Eye (tissue), 1 donor: Measurements from ENCODE around the gene SMYD3.
"Not testable (repeated sequence)": the region's sequence is repeated elsewhere in the genome, so short reads cannot be mapped to it uniquely, and the experiment has no call there.

Experiments
- DNase-seq: peaks from one replicate; pipeline ENCODE4 v3.0.0-alpha.2; 2015

Gene SMYD3

DNA sequence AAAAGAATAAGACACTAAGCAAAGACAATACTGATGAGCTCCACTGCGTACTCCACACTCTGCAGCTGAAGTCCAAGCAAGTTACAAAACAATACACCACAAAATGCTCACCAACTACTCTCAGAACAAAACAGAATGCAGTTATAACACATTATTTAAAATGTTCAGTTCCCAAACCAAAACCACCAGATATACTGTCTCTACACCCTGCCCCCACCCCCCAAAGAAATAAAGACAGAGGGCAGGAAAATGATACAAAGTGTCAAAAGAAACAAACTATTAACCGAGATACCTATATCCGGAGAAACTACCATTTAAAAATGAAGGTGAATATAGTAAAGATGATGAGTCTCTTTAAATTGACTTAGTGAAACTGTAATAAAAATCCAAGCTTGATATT, 729.3 kb downstream of the SMYD3 start:
- DNase-seq, result no peak

DNA sequence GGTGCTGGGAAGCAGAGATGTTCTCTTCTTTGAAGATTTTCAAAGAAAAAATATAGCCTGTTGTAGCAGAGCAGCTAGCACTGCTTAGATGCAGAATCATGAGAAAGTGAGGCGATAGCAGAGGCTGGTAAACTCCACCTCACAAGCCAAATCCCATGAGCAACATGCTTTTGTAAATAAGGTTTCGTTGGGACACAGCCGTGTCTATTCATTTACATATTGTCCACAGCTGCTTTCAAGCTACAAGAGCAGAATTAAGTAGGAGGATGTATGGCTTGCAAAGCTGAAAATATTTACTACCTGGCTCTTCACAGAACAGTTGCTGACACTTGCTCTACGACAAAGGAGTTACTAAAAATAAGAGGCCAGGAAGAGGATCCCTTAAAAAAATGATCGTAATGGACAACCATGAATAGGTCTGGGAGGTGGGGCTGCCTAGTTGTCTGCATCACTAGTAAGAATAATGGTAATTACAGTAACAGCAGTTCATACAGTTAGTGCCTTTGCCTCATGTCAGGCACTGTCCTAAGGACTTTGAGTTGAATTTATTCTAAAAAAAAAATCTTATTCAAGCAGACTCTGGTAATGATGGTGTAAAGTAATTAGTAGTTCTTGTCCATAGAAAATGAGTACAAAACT, 730.3 kb downstream of the SMYD3 start:
- no peak for DNase-seq

DNA sequence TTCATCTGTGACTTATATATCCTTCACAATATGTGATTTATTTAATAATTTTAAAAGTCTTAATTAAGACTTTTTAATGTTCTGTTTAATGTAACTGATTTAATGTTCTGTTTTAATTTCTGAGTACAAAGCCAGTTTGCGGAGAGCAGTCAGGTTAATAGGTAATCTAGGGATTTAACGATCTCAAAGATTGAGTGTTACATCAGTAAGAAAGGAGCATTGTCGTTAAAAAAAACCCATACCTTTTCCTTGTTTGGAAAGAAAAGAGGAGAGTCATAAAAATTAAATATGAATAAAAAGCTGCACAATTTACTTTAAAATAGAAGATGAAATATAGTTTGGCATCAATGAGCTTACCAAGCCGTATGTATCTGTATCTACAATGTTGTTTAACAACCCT, 730.9 kb downstream of the SMYD3 start:
- DNase-seq, result no peak

DNA sequence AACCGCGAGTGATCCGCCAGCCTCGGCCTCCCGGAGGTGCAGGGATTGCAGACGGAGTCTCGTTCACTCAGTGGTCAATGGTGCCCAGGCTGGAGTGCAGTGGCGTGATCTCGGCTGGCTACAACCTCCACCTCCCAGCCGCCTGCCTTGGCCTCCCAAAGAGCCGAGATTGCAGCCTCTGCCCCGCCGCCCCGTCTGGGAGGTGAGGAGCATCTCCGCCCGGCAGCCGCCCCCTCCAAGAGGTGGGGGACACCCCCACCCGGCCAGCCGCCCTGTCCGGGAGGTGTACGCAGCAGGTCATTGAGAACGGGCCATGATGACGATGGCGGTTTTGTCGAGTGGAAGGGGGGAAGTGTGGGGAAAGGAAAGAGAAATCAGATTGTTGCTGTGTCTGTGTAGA, 732.1 kb downstream of the SMYD3 start:
- not testable (repeated sequence) for DNase-seq

DNA sequence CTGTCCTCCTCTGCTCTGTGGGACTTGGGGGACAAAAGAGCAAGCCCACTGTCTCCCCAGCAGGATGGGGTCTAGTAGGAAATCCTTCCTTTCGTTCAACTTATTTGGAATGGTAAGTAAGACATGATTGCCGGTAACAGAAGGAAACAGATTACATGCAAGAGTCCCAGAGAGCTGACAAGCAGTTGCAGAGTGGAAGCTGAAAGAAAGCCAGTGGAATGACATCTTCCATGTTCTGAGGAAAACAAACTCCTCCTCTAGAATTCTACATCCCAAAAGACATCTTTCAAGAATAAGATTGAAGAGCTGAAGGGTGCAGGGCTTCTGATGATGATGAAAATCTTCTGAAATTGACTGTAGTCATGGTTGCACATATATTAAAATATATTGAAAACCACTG, 732.9 kb downstream of the SMYD3 start:
- no peak for DNase-seq

DNA sequence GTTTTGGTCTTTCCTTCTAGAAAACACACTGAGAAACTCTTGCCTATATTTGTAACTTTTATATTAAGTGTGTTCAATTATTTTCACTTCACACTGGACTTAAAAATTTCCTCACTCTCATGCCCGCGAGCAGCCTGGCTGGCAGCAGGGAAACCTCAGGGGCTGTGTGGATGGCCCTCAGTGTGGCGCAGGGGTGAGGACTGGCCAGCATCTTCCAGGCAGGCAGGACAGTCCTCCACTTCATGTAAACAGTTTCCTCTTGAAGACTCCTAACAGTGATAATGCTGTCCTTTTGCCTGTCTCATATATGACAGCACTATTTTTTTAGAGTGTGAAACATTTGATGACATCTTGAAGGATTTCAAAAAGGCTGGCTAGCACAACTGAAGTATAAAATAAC, 733.7 kb downstream of the SMYD3 start:
- no peak for DNase-seq

DNA sequence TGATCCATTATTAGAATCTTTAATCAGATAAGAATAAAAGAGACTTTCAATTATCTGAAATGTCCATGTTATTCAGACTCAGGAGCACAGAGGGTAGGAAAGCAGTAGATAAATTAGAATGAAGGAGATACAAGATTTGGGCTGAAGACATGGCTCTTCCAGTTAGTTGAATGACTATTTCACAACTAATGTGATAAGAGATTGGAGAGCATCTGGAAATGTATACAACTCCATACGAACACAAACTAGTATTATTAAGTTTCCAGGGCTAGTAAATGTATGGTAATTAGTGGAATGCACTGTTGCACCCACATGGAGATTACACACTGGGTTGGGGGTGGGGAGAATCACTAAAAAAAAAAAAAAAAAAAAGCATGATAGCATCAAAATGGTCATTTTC, 734.3 kb downstream of the SMYD3 start:
- no peak for DNase-seq

DNA sequence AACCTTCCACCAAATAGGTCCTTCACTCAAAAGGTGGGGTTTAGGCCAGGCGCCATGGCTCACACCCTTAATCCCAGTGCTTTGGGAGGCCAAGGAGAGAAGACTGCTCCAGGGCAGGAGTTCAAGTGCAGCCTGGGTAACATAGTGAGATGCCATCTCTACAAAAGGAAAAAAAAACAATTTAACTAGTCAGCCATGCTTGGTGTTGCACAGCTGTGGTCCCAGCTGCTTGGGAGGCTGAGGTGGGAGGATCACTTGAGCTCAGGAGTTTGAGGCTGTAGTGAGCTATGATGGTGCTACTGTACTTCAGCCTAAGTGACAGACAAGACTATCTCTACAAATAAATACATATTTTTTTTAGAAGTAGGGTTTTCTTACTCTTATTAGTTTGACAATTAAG, 734.8 kb downstream of the SMYD3 start:
- DNase-seq, result no peak

DNA sequence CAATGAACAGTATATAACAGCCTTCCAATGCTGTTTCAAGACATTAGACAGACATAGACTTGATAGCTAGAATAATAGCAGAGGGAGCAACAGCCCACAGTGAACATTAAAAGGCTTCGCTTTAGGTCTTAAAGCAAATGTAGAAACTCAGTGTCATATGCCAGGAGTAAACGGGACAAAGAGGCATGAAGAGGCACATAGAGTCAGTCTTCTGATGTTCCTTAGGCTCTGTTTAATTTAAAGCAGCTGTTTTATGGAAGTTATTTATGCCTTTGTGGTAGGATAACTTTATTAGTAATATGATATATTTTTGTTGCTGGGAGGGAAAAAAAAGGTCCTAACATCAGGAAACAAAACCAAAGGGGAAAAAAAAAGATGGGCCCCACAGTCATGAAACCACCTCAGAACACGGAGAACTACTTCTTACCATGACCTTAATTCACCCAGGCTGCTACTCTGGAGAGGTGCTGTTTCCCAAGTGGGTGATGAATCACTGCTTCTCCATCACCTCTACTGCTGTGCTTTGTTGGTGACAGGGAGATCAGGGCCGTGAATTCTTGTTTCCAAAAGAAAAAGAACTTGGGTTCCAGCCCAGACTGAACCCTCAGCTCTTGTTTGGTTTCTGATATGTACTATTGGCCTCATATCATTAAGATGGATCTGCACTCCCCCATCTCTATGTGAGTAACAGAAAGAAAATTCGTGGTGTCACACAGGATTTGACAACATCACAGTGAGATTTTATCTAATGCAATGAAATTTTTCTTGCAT, 735.4 kb downstream of the SMYD3 start:
- DNase-seq, result peak; percentile 25

DNA sequence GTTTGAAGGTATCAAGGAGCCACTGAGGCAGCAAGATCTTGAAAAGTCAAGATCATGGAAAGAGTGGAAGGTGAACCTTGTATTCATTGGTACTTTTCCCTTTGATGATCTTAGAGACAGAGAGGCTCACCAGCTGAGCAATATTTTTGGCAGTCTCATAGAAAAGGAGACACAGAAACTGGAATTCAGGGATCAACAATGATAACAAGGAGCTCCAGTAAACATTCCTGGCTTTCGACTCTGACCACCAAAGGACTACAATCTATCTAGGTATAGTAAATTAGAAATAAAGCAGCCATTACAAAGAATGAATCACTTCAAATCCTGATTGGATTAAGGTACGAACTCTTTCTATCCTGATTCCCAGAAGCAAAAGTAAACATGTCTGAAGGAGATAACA, 736.9 kb downstream of the SMYD3 start:
- DNase-seq, result no peak

DNA sequence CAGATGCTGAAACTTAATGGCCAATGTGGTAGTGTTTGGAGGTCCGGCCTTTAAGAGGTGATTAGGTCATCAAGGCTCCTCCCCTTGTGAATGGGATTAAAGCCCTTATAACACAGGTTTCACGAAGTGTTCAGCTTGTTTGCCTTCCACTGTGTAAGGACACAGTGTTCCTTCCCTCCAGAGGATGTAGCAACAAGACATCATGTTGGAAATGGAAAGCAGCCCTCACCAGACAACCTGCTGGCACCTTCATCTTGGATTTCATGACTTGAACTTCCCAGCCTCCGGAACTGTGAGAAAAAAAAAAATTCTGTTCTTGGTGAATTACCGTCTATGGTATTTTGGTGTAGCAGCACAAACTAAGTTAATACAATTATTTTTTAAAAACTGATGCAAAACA, 738.5 kb downstream of the SMYD3 start:
- DNase-seq, result no peak

DNA sequence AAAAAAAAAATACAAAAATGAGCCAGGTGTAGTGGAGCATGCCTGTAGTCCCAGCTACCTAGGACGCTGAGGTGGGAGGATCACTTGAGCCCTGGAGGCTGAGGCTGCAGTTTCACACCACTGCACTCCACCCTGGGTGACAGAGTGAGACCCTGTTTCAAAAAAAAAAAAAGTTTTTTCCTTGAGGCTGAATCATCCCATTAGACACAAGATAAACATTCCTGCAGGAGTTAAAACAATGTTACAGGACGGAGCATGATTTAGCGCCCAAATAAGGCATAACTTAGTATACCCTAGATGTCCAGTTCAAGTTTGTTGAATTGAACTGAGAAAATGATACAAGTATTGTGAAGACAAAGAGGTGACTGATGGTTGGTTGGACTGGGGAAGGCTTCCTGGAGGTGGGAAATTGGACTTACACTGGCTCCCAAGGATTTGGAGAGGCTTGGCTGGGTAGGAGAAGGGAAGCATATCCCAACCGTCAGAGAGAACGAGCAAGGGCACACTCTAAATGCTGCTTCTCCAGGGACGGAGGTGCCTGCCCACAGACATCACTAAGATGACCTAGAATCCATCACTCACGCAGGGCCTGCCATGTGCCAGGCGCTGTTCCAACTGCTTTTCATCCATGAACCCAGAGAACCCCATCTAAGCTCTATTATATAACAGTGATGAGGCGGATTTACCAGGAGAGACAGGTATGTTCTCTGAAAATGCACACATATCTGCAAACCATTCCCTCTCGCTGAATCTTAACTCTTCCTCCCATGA, 741.7 kb downstream of the SMYD3 start:
- no peak for DNase-seq

DNA sequence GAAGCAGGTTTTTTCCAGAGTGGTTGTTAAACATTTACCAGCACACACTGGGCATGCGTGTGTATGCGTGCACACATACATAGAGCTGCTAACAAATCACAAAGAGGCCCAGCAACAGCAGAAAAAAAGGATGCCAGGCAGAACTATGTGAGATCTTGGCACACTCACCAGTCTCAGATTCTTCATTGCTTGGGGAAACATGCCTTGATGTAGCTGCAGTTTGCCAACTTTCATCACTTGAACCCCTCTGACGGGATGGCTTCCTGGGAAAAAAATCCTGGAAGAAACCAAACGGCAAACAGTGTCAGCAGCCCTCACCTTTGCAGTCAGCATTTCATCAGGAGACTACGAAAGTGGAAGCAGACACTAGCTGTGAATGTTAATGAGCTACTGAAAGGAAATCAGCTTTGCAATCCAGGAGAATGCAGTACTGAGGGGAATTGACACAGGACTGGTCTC, 743.2 kb downstream of the SMYD3 start:
- DNase-seq, result no peak

DNA sequence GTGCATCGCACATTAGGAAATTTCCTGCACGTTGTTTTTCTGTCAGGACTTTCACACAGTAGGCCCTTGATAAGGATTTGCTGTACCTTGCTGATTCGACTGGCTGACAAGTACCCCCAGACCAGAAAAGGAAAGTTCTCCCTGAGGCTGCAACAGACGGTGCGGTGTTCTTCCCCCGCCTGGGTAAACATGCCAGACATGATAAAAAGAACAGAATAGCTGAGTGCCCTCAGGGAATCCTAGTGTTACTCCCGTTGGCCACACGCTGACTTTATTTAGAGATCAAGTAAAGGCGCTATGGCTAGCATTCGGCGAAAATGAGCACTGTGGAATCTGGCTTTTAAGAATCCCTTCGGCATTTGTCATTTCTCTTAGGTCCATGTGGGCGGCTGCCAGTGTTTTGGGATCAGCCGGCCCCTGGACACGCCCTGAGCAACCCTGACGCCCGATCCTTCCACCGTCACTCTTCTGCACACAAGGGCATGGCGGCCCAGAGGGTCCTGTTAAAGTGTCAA, 744.6 kb downstream of the SMYD3 start:
- peak; percentile 60 for DNase-seq

DNA sequence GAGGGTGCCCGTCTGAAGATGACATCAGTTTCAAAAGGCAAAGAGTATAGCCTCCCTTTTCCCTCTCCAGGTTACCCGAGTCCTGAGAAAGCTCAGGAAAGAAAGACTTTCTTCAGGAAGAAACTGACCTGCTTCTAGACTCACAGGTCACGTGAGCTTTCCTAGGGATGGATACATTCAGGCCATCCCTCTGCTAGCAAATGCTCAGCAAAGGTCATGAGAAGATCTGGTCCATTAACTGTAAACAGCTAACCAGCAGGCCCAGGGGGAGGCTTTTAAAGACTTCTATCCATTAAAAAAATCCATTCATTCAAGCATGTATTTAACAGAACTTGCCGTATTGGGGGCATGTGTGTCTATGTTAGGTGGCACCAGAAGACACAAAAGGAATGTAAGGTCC, 746.8 kb downstream of the SMYD3 start:
- DNase-seq, result peak; percentile 47

DNA sequence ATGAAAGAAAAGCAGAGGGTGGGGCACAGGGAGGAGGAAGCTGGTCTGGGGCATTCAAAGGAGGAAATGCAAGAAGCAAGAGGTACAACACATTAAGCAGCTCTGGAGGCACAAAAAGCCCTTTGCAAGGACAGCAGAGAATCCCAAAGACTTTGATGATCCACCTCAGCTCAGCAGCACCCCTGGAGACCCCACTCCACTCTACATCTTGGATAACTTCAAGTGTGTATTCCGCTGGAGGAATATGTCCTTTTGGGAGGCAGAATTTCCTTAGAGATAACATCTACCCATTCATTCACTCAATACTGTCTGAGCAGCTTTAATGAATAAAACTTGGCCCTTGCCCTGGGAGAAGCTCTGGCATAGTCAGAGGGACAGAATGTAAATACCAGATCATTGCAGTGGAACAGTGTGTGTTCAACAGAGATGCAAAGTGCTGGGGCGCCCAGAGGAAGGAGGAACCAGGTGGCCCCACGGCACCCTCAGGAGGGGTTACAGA, 752.6 kb downstream of the SMYD3 start:
- no peak for DNase-seq

DNA sequence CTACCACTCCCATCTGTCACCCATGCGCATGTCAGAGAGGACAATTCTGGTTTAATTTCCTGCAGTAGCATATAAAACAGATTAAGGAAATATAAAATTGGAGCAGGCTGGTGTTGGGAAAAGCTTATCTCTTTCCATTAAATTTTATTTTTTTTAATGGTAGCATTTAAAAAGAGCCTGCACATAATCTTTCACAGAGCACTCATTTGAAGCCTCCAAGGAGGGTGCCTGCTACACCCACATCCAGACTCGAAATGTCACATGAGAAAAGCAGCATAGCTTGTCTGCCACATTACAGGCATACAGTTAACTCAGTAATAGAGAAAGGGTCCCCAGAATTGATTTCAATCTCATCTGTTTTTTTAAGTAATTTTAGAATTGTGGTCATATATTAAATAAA, 753.3 kb downstream of the SMYD3 start:
- DNase-seq, result no peak

DNA sequence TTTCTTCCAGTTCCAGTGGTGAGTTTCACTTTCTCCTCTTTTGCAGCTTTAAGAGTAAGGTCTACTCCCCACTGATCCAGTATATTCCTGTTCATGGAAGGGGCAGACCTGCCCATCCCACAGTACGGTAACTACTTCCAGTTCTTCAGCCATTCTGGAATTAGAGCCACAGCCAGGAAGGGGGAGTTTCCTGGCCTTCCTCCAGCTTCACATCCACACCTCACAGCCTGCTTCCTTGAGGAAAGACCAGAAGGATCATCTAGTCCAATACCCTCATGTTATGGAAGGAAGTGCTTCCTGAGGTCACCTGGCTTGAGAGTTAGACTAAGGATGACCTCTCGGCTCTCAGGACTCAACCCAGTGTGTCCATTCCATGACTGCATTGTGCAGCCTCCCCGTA, 754.5 kb downstream of the SMYD3 start:
- DNase-seq, result no peak

DNA sequence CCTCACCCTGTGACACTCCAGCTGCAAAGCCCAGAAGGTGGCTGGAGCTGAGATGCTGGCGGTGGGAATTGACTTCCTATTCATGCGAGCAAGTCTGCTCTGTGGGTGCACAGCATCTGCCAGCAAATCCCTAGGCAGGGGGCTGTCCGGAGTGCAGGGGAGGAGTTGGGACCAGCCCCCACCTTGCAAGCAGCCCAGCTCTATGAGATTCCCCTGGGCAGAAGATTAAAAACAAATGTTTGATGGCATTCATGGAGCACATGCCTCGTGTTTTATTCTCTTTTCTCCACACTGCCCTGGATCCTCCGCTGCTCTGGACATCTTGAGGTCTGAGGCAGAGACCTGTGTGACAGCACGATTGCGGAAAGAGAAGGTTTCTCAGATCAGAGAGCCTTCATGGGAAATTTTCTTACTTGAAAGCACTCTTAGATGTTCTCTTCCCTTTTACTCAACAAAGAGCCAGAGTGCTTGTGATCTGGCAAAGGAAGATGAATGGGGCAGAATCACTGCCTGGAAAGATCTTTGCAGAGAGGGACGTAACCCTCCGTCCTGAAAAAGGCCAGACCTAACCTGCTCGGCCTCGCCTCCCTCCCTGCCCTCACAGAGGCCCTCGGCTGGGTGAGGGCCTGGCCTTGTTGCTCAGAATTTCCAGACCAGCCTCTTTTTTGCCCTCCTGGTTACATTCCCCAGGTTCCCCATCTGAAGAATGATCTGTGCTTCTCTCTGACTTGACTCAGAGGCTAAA, 755.2 kb downstream of the SMYD3 start:
- DNase-seq, result peak; percentile 58

DNA sequence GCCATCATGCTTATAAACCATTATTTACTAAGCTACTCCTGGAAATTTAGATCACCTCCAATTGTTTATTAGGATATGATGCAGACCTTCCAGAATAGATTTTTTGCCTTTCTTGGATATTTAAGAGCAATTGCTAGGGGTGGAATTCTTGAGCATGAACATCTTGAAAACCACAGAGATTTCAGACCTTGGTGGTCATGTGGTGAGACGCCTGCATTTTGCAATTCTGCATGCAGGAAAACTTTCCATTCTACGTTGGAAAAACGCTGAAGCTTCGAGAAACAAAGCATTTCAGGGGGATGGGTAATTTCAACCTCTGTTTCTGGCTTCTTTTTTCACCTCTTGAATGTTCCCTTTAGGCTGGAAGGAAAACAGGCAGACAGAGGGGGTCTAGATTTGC, 756.0 kb downstream of the SMYD3 start:
- no peak for DNase-seq

DNA sequence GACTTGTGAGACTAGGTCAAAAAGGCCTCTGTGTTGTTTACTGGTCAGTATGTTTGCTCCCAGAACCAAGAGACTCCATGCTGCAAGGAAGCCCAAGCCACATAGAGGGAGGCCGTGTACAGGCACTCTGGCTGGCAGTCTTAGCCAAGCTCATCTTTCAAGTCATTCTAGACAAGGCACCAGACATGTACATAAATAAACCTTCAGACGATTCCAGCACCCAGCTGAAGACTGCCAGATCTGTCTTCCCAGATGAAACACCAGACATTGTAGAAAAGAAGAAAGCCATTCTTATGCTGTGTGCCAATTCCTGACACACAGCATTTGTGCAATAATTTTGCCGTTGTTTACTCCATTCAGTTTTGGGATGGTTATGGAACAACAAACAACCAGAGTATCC, 756.8 kb downstream of the SMYD3 start:
- no peak for DNase-seq

DNA sequence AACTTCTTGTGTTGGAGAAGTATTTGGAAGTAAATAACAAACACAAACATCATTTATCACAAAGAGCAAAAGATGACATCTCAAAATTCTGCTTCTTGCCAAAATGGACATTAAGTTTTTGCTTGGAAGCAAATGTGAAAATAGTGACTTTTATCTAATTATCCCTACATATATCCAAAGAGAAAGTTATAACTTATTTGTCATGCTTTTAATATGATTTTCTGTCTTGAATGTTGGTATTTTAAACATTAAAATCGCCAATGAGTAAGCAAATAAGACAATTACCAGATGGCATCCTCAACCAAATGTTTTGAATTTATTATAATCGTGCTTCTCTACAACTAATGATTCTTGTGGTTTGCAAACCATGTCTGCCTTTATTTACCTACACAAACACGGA, 758.0 kb downstream of the SMYD3 start:
- no peak for DNase-seq

DNA sequence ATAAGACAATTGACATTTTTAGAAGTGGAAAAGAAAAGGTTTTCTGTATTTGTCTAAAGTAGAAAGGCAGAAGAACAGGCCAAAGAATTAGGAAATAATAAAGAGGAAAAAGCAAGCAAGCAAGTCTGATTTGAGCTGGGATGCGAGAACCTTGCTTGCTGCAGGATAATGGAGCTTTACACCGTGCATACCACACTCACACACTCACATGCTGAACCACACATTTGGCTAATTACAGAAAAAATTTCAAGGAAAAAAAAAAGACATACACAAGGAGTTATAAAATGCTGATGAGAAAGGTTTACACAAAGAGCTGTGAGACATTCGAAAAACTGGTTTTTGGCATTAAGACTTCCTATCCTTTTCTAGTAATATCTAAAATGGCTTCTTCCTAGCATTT, 758.4 kb downstream of the SMYD3 start:
- no peak for DNase-seq
